PC-3 (cell line): ENCODE measurements around the gene TMEM39A. TPM values are rescaled to one million over a fixed set of nuclear protein-coding genes. Genes with fewer than 3 reads are reported as not detected.

Source experiments
- ATAC-seq: fragments of 200-7000 bp; cut with Tn5 transposase; 2 replicates; pipeline ENCODE4 v1.9.1; 2020; ENCODE audit warnings: mild to moderate bottlenecking, moderate library complexity
- BruUV-seq: library from RNA; stranded (reverse); fragments of 400-500 nt; replicated peaks from 2 replicates; lab custom pipeline; 2021; lab: Mats Ljungman, UMichigan
- CTCF ChIA-PET: fragments of 300-600 bp; sonication (Branson Sonifier 250); formaldehyde crosslinking; loops from one replicate; lab custom pipeline; 2022; ENCODE audit warnings: antibody characterized with exemption; lab: Charles Lee
- POLR2A ChIA-PET: fragments of 300-600 bp; sonication (Branson Sonifier 250); formaldehyde crosslinking; loops from one replicate; lab custom pipeline; 2022; ENCODE audit warnings: antibody characterized with exemption; ENCODE audit not compliant: unreplicated experiment; lab: Charles Lee
- DNase-seq: peaks from one replicate; pipeline ENCODE4 v3.0.0-alpha.2; 2015
- H2AFZ ChIP-seq: fragments of 300-600 bp; sonication (generic); 2 replicates; pipeline ENCODE4 v1.6.0; 2016; ENCODE audit warnings: antibody characterized with exemption, low read length
- H3F3A ChIP-seq: fragments of 300-600 bp; sonication (generic); one replicate; pipeline ENCODE4 v1.6.0; 2017; ENCODE audit warnings: antibody characterized with exemption, low read length, control low read depth, mild to moderate bottlenecking; ENCODE audit not compliant: unreplicated experiment
- H3K27ac ChIP-seq: fragments of 300-600 bp; sonication (generic); 2 replicates; pipeline ENCODE4 v1.5.1; 2016; ENCODE audit warnings: mild to moderate bottlenecking, low read length
- H3K27me3 ChIP-seq: fragments of 300-600 bp; sonication (generic); 2 replicates; pipeline ENCODE4 v1.6.1; 2016; ENCODE audit warnings: low read length, mixed read lengths
- H3K36me3 ChIP-seq: fragments of 300-600 bp; sonication (generic); 2 replicates; pipeline ENCODE4 v1.6.1; 2016; ENCODE audit warnings: low read depth, mixed run types, low read length, mixed read lengths
- H3K4me1 ChIP-seq: fragments of 300-600 bp; sonication (generic); 2 replicates; pipeline ENCODE4 v1.5.1; 2016; ENCODE audit warnings: low read length; ENCODE audit not compliant: insufficient read depth
- H3K4me2 ChIP-seq: fragments of 300-600 bp; sonication (generic); 2 replicates; pipeline ENCODE4 v1.6.0; 2016; ENCODE audit warnings: low read length
- H3K4me3 ChIP-seq: fragments of 300-600 bp; sonication (generic); 2 replicates; pipeline ENCODE4 v1.5.1; 2016; ENCODE audit warnings: mild to moderate bottlenecking, low read length, mixed read lengths
- H3K79me2 ChIP-seq: fragments of 300-600 bp; sonication (generic); 2 replicates; pipeline ENCODE4 v1.6.1; 2017; ENCODE audit warnings: low read length, mixed read lengths
- H3K9ac ChIP-seq: fragments of 300-600 bp; sonication (generic); 2 replicates; pipeline ENCODE4 v1.6.0; 2016; ENCODE audit warnings: mild to moderate bottlenecking, low read length
- H3K9me2 ChIP-seq: fragments of 300-600 bp; sonication (generic); replicated peaks from 2 replicates; pipeline ENCODE4 v1.6.1; 2016; ENCODE audit warnings: mixed run types, low read length, mixed read lengths
- H3K9me3 ChIP-seq: fragments of 300-600 bp; sonication (generic); 2 replicates; pipeline ENCODE4 v1.6.1; 2016; ENCODE audit warnings: low read length, mixed read lengths
- H4K20me1 ChIP-seq: fragments of 300-600 bp; sonication (generic); 2 replicates; pipeline ENCODE4 v1.6.1; 2016; ENCODE audit warnings: low read length, mixed read lengths
- CTCF ChIP-seq: fragments of 300-600 bp; sonication (generic); conservative IDR thresholded peaks from 2 replicates; pipeline ENCODE4 v1.5.1; 2017; ENCODE audit warnings: antibody characterized with exemption, low read depth, mild to moderate bottlenecking, low read length
- EZH2 ChIP-seq: fragments of 300-600 bp; sonication (generic); IDR thresholded peaks from one replicate; pipeline ENCODE4 v1.6.1; 2017; ENCODE audit warnings: antibody characterized with exemption, mild to moderate bottlenecking, low read length; ENCODE audit not compliant: unreplicated experiment
- EZH2phosphoT487 ChIP-seq: fragments of 300-600 bp; sonication (generic); IDR thresholded peaks from 2 replicates; pipeline ENCODE4 v1.6.1; 2018; ENCODE audit warnings: mild to moderate bottlenecking, antibody characterized with exemption, low read length, borderline replicate concordance
- intact Hi-C: fragments of 100-400 bp; cut with micrococcal nuclease; formaldehyde crosslinking; loops from 2 replicates; pipeline ENCODE4 v1.9.0; 2023
- total RNA-seq: library from RNA; depleted of rRNA; stranded (reverse); fragments of >200 nt; gene quantifications from 2 replicates; pipeline ENCODE4 v1.2.3, GENCODE V29; 2014

The TMEM39A gene
- total RNA-seq, 1 experiment from 2014 or later = 56.5 TPM

DNA sequence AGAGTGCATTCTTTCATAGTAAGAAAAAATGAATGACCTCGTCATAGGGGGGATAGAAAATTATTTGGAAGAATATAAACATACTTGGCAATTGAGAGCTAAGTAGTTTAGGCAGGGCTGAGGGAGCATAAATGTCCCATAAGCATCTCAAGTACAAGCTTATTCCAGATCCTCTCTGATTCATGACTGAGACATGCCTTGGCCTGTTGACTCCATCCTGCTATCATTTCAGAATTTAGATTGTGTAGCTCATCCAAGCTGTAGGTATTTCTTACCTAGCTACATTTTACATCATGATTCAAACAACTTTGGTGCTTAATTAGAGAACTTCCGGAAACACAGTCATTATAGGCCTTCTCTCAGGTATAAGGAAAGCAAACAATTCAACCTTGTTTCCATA is 17.7 kb upstream of the TMEM39A start:
- no peaks in the 10 kb centered on the region for H4K20me1 ChIP-seq
- DNase-seq = no peak
- no peak overlapping the region for H2AFZ ChIP-seq
- no peak for ATAC-seq
- POLR2A ChIA-PET = no interaction called here
- no TSS peak for BruUV-seq
- H3K4me2 ChIP-seq = no peak overlapping the region
- no peaks in the 10 kb centered on the region for H3K9me3 ChIP-seq
- no peak for TF ChIP-seq EZH2
- no peak for TF ChIP-seq EZH2phosphoT487
- TF ChIP-seq CTCF = no peak
- no peaks in the 10 kb centered on the region for H3F3A ChIP-seq
- no peak overlapping the region for H3K4me3 ChIP-seq
- H3K79me2 ChIP-seq = no peaks in the 10 kb centered on the region
- H3K9me2 ChIP-seq = no peaks in the 10 kb centered on the region
- CTCF ChIA-PET = no interaction called here
- no peak overlapping the region for H3K27ac ChIP-seq
- no peak overlapping the region for H3K9ac ChIP-seq
- H3K27me3 ChIP-seq = no peaks in the 10 kb centered on the region
- intact Hi-C loops = no loop called here
- peaks cover 14% of the 10 kb centered on the region; the same call in 1 of the 2 replicates for H3K36me3 ChIP-seq
- H3K4me1 ChIP-seq = no peaks in the 10 kb centered on the region

DNA sequence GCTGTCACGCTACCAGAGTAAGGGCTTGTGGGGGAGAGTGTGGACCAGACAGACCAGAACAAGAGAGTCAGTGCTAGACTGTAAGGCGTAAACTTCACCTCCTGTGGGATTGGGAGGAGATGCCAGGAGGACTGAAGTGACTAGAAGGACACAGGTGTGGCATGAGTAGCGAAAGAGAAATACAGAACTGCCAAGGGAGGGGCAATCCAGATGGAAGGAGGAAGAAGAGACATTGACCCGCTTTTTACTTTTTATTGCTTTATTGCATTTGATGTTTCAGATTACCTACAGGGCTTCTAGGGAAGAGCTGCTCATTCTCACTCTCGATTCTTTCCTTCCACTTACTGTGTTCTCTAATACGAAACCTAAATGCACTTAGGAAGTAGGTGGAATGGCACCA is 7.5 kb upstream of the TMEM39A start:
- H3F3A ChIP-seq = no peaks in the 10 kb centered on the region
- intact Hi-C loops = no loop called here
- POLR2A ChIA-PET = no interaction called here
- H2AFZ ChIP-seq = no peak overlapping the region
- no peaks in the 10 kb centered on the region for H3K27me3 ChIP-seq
- no TSS peak for BruUV-seq
- no peak overlapping the region for H3K4me2 ChIP-seq
- ATAC-seq (no peak), DNase-seq (no peak)
- peaks cover 19% of the 10 kb centered on the region for H3K79me2 ChIP-seq
- peaks cover 16% of the 10 kb centered on the region for H3K4me1 ChIP-seq
- peaks cover 3% of the 10 kb centered on the region for H3K36me3 ChIP-seq
- no peak overlapping the region for H3K27ac ChIP-seq
- H3K4me3 ChIP-seq = no peak overlapping the region
- TF ChIP-seq EZH2phosphoT487 = no peak
- TF ChIP-seq CTCF = no peak
- no peak for TF ChIP-seq EZH2
- no peak overlapping the region for H3K9ac ChIP-seq
- no peaks in the 10 kb centered on the region for H3K9me2 ChIP-seq
- H4K20me1 ChIP-seq = no peaks in the 10 kb centered on the region
- CTCF ChIA-PET = no interaction called here
- no peaks in the 10 kb centered on the region for H3K9me3 ChIP-seq

- H2AFZ ChIP-seq = peak overlapping the region; percentile 99
- H3K4me3 ChIP-seq = peak overlapping the region; percentile 85
- no TSS peak for BruUV-seq
- H3K36me3 ChIP-seq = peaks cover 3% of the 10 kb centered on the region
- no peak overlapping the region for H3K27ac ChIP-seq
- peak; percentile 53 for DNase-seq
- H3F3A ChIP-seq = no peaks in the 10 kb centered on the region
- ChIA-PET POLR2A (no interaction called here), CTCF (no interaction called here)
- intact Hi-C loops = loop anchor here (1.0 kb wide), 2 partner anchors 29 to 212 kb away; partner anchors contain the start of gene TIMMDC1
- peak overlapping the region; percentile 91 for H3K9ac ChIP-seq
- peak; percentile 43 for ATAC-seq
- H3K4me2 ChIP-seq = peak overlapping the region; percentile 89
- no peaks in the 10 kb centered on the region for H3K9me2 ChIP-seq
- no peaks in the 10 kb centered on the region for H3K9me3 ChIP-seq
- no peaks in the 10 kb centered on the region for H3K27me3 ChIP-seq
- no peaks in the 10 kb centered on the region for H4K20me1 ChIP-seq
- H3K79me2 ChIP-seq = peaks cover 19% of the 10 kb centered on the region
- H3K4me1 ChIP-seq = peaks cover 16% of the 10 kb centered on the region
- TF ChIP-seq EZH2phosphoT487 = no peak
- no peak for TF ChIP-seq EZH2
- TF ChIP-seq CTCF = no peak
These were observed 6.2 kb upstream of the TMEM39A start for GRCh38 chr3:119469418-119470189.
